K562 (cell line): ENCODE results near the gene DDX39A. TPM values are rescaled to one million over a fixed set of nuclear protein-coding genes. Genes with fewer than 3 reads are reported as not detected.
A peak's percentile ranks its signal among the peaks of the same experiment; 100 is the strongest.

Source experiments
- ATAC-seq: fragments of 200-7000 bp; cut with Tn5 transposase; 3 replicates; pipeline ENCODE4 v1.9.1; 2020; ENCODE audit warnings: moderate library complexity
- BruUV-seq: library from RNA; stranded (reverse); fragments of 400-500 nt; replicated peaks from 2 replicates; lab custom pipeline; 2021; lab: Mats Ljungman, UMichigan
- CTCF ChIA-PET: fragments of 300-600 bp; formaldehyde crosslinking; extraction: SDS; loops from one replicate; lab custom pipeline; 2021; ENCODE audit warnings: low intra/inter-chr PET ratio; lab: Yijun Ruan, JAX
- POLR2A ChIA-PET: fragments of 300-600, 350-650 bp; sonication (Branson Sonifier 250); formaldehyde crosslinking; extraction: SDS; loops from one replicate; lab custom pipeline; 2021; ENCODE audit warnings: antibody characterized with exemption, inconsistent platforms; lab: Yijun Ruan, JAX
- DNase-seq, 4 experiments: peaks; one replicate each; pipeline versions ENCODE4 v3.0.0 to v3.0.0-alpha.2; 2011 to 2018; ENCODE audit warnings: low spot score in 3 of 4, mixed read lengths in 3 of 4; ENCODE audit errors: extremely low read depth in 1 of 4
- FAIRE-seq: peaks from 2 replicates; lab custom pipeline; 2011; peaks lifted over from hg19 to GRCh38; lab: Jason Lieb, UNC
- H2AFZ ChIP-seq: 2 replicates; pipeline ENCODE4 v1.6.0; 2011; ENCODE audit warnings: low read depth, low read length, control low read depth, inconsistent platforms
- H3K27ac ChIP-seq: fragments of 200-600 bp; 3 replicates; pipeline ENCODE4 v1.8.0; 2011; ENCODE audit warnings: low read depth, mild to moderate bottlenecking, control low read depth, inconsistent platforms, low read length, moderate library complexity, mixed read lengths; ENCODE audit errors: extremely low read depth
- H3K27me3 ChIP-seq, 2 experiments: fragments of 300-600 bp in 1 of 2; 2 replicates in 1 of 2; 3 replicates in 1 of 2; pipeline versions ENCODE4 v1.6.0 to v1.8.0; 2011; ENCODE audit warnings: inconsistent platforms in 2 of 2, low read length in 2 of 2, mild to moderate bottlenecking in 1 of 2, mixed read lengths in 1 of 2, moderate library complexity in 1 of 2; ENCODE audit not compliant: control insufficient read depth in 2 of 2, insufficient read depth in 2 of 2
- H3K36me3 ChIP-seq: fragments of 300-600 bp; 3 replicates; pipeline ENCODE4 v1.8.0; 2011; ENCODE audit warnings: mild to moderate bottlenecking, low read length, inconsistent platforms; ENCODE audit not compliant: control insufficient read depth, insufficient read depth
- H3K4me1 ChIP-seq, 2 experiments: fragments of 200-600 bp in 1 of 2; replicated peaks in 1 of 2; 2 replicates in 1 of 2; 3 replicates in 1 of 2; pipeline versions ENCODE4 v1.5.1 to v1.8.0; 2011; ENCODE audit warnings: inconsistent platforms in 2 of 2, low read length in 2 of 2, mild to moderate bottlenecking in 1 of 2, mixed read lengths in 1 of 2, moderate library complexity in 1 of 2; ENCODE audit not compliant: control insufficient read depth in 2 of 2, insufficient read depth in 2 of 2
- H3K4me2 ChIP-seq: 2 replicates; pipeline ENCODE4 v1.6.1; 2011; ENCODE audit warnings: low read length, control low read depth, inconsistent platforms, mixed read lengths; ENCODE audit not compliant: insufficient read depth
- H3K4me3 ChIP-seq: fragments of 200-600 bp; sonication (generic), shearing (Covaris generic); 2 replicates; pipeline ENCODE4 v1.5.1; 2016; ENCODE audit warnings: control low read depth, inconsistent platforms
- H3K79me2 ChIP-seq: fragments of 200-600 bp; 3 replicates; pipeline ENCODE4 v1.8.0; 2011; ENCODE audit warnings: low read length, inconsistent platforms; ENCODE audit not compliant: control insufficient read depth, insufficient read depth
- H3K9ac ChIP-seq, 2 experiments: 2 replicates each; pipeline versions ENCODE4 v1.6.0 to v1.6.1; 2011; ENCODE audit warnings: low read depth in 2 of 2, low read length in 2 of 2, control low read depth in 1 of 2, inconsistent platforms in 1 of 2, mild to moderate bottlenecking in 1 of 2, mixed read lengths in 1 of 2; ENCODE audit not compliant: insufficient read depth in 1 of 2
- H3K9me1 ChIP-seq: one replicate; pipeline ENCODE4 v1.6.0; 2011; ENCODE audit warnings: inconsistent platforms, mild to moderate bottlenecking, low read length, moderate library complexity; ENCODE audit not compliant: control insufficient read depth, insufficient read depth
- H3K9me3 ChIP-seq: replicated peaks from 2 replicates; pipeline ENCODE4 v1.5.1; 2011; ENCODE audit warnings: low read depth, low read length, inconsistent platforms; ENCODE audit not compliant: control insufficient read depth, insufficient read depth
- H4K20me1 ChIP-seq: replicated peaks from 2 replicates; pipeline ENCODE4 v1.6.1; 2011; ENCODE audit warnings: low read length, inconsistent platforms, mixed read lengths; ENCODE audit not compliant: control insufficient read depth, insufficient read depth
- ARNT ChIP-seq, 2 experiments: fragments of 450-650 bp; IDR thresholded peaks; 2 replicates each; pipeline ENCODE4 v1.6.1; 2016; ENCODE audit warnings: mild to moderate bottlenecking in 1 of 2
- ASH1L ChIP-seq: fragments of 450-650 bp; IDR thresholded peaks from 2 replicates; pipeline ENCODE4 v1.6.1; 2018; ENCODE audit warnings: borderline replicate concordance, mild to moderate bottlenecking, low read depth; ENCODE audit not compliant: partially characterized antibody
- CCNT2 ChIP-seq: IDR thresholded peaks from 2 replicates; pipeline ENCODE4 v1.6.1; 2011; ENCODE audit warnings: borderline replicate concordance, low read depth, mild to moderate bottlenecking, moderate library complexity, mixed read lengths, low read length; ENCODE audit not compliant: insufficient read length; ENCODE audit errors: extremely low read depth
- FOXM1 ChIP-seq, 2 experiments: fragments of 450-650 bp in 1 of 2; sonication (generic) in 1 of 2; formaldehyde crosslinking in 1 of 2; IDR thresholded peaks; 2 replicates each; pipeline versions ENCODE4 v1.6.1 to v1.9.0; 2017 to 2022; ENCODE audit warnings: low read depth in 2 of 2, mild to moderate bottlenecking in 2 of 2, missing genetic modification reagents in 1 of 2, moderate library complexity in 1 of 2
- HMG20B ChIP-seq: fragments of 250-450 bp; sonication (Bioruptor Pico); IDR thresholded peaks from 2 replicates; pipeline ENCODE4 v1.5.0; 2021; ENCODE audit warnings: mild to moderate bottlenecking
- MBD2 ChIP-seq: sonication (generic); IDR thresholded peaks from 2 replicates; pipeline ENCODE4 v1.6.1; 2016; ENCODE audit warnings: low read depth, borderline replicate concordance
- PCBP2 ChIP-seq: fragments of 200-400 bp; formaldehyde crosslinking; IDR thresholded peaks from 2 replicates; pipeline ENCODE4 v1.6.1; 2018; ENCODE audit warnings: low read length, low read depth, mild to moderate bottlenecking, moderate library complexity; ENCODE audit not compliant: poor library complexity, severe bottlenecking
- POLR2AphosphoS5 ChIP-seq: IDR thresholded peaks from 2 replicates; pipeline ENCODE4 v1.6.1; 2011; ENCODE audit warnings: mild to moderate bottlenecking, low read depth, low read length, moderate library complexity; ENCODE audit not compliant: control insufficient read depth, insufficient read depth
- STAT5B ChIP-seq: fragments of 250-450 bp; sonication (Bioruptor Pico); IDR thresholded peaks from 2 replicates; pipeline ENCODE4 v1.8.0; 2021; ENCODE audit warnings: mild to moderate bottlenecking, inconsistent platforms
- TEAD2 ChIP-seq: fragments of 450-650 bp; IDR thresholded peaks from 2 replicates; pipeline ENCODE4 v1.6.1; 2016; ENCODE audit warnings: missing genetic modification characterization, control low read depth, missing compliant biosample characterization
- ZNF224 ChIP-seq: sonication (generic); formaldehyde crosslinking; IDR thresholded peaks from 2 replicates; pipeline ENCODE4 v1.8.0; 2022; ENCODE audit warnings: mild to moderate bottlenecking, missing genetic modification reagents
- ZNF24 ChIP-seq: fragments of 450-650 bp; IDR thresholded peaks from 2 replicates; pipeline ENCODE4 v1.6.1; 2016
- ZNF444 ChIP-seq: fragments of 250-450 bp; sonication (Bioruptor Pico); IDR thresholded peaks from 2 replicates; pipeline ENCODE4 v1.4.0; 2020; ENCODE audit warnings: mild to moderate bottlenecking, moderate library complexity
- WGBS: fragments of 100-300 bp; shearing (Covaris generic); methylation state at CpG from one replicate; pipeline ENCODE4 v1.1.6; 2016; ENCODE audit warnings: low coverage, mixed read lengths; ENCODE audit not compliant: insufficient coverage; ENCODE audit errors: missing lambda C conversion rate; 5-methylcytosine and 5-hydroxymethylcytosine counted together
- in situ Hi-C: fragments of 300-500 bp; cut with MboI; formaldehyde crosslinking; loops from 4 replicates; pipeline ENCODE4 v1.15.0; 2018; ENCODE audit warnings: inconsistent platforms, mixed read lengths
- intact Hi-C: fragments of 100-400 bp; cut with micrococcal nuclease; formaldehyde crosslinking; loops from 2 replicates; pipeline ENCODE4 v1.14.2; 2022
- polyA plus RNA-seq, 8 experiments: library from polyadenylated mRNA; depleted of rRNA in 4 of 8; stranded (reverse) in 5 of 8; unstranded in 3 of 8; fragments of >200 nt; fragmentation: Nextera tagmentation in 2 of 8; fragmentation: Illumina TruSeq in 1 of 8; extraction: Ambion mirVana in 2 of 8; extraction: Trizol in 1 of 8; gene quantifications; 2 replicates each; pipeline versions ENCODE4 v1.2.1 to v1.2.3, GENCODE V29; 2011 to 2014; ENCODE audit warnings: inconsistent platforms in 1 of 8, missing spikeins in 1 of 8
- total RNA-seq, 7 experiments: library from RNA; depleted of rRNA in 6 of 7; stranded (reverse); fragments of >200 nt in 6 of 7; fragmentation: Illumina TruSeq in 2 of 7; extraction: Trizol in 2 of 7; gene quantifications; 2 replicates each; pipeline versions ENCODE4 v1.2.1 to v1.2.3, GENCODE V29; 2011 to 2021; ENCODE audit warnings: low replicate concordance in 1 of 7
- TF ChIP-seq, protein P1 (sequence below): sonication (generic); formaldehyde crosslinking; IDR thresholded peaks from 2 replicates; pipeline ENCODE4 v1.8.1; 2023; ENCODE audit warnings: mild to moderate bottlenecking, missing genetic modification reagents
- TF ChIP-seq, protein P2 (sequence below): fragments of 250-450 bp; sonication (Bioruptor Pico); IDR thresholded peaks from 2 replicates; pipeline ENCODE4 v1.5.0; 2022; ENCODE audit warnings: mild to moderate bottlenecking

The DDX39A gene
- total and polyA plus RNA-seq, 9 of the 15 experiments (the other 6 are each of a cell fraction or from before 2014, with no cell fraction given) = 90.3 to 250 (median 188) TPM

DNA sequence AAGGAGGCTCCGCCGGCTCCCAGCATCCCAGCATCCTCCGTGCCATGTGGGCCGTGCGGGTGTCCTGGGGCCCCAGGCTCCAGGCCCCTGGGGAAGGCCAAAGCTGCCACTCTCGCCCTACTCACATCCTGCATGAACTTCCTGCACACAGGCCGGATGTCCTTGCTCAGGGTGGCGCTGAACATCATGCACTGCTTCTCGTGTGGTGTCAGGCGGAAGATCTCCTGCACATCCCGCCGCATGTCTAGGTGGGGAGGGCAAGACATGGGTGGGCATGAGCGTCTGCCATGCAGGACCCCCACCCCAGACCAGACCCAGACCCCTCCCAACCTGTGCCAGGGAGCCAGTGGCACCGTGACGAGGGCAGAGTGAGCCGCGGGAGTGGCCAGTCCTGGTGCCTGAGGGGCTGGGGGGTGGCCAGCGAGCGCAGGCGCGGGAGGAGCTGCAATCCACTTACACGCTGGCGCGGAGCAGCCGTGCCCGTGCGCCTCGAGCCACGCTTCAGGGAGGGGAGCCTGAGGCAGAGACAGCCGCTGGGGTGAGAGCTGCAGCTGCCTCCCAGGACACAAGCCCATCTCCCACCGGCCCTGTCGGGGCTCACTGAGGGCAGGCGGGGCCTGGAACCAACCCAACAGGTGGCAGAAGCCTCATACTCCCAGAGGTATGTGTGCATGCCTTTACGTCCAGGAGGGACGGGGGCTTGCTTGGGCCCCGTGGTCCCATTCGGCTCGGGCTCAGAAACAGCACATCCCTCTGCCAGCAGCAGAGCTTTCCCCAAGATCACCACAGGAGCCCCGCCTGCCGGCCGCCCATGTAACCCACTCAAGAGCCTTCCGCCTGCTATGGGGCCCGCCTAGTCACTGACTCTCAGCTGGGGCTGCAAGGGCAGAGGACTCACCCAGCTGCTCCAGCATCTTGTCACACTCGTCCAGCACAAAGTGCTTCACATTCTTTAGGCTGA is 8.8 kb downstream of the DDX39A start:
- H3K79me2 ChIP-seq = peaks cover 44% of the 10 kb centered on the region
- peaks cover 95% of the 10 kb centered on the region; the same call in 2 of the 3 replicates for H3K36me3 ChIP-seq
- in situ Hi-C loops (no loop called here), intact Hi-C loops (no loop called here)
- no peaks in the 10 kb centered on the region for H3K9me3 ChIP-seq
- no peak overlapping the region for H3K27ac ChIP-seq
- POLR2A ChIA-PET = interaction anchor here (0.5 to 1.4 kb wide), 10 partner anchors 8 to 293 kb away, joined by 3 to 6 read pairs (median 3); partner anchors contain the start of genes DDX39A and PRKACA
- no peak overlapping the region for H3K4me3 ChIP-seq
- FAIRE-seq (no peak), ATAC-seq (no peak), DNase-seq (peak in 2 of 4 experiments; percentile 8)
- CTCF ChIA-PET = interaction anchor here (0.6 kb wide), 1 partner anchor 12 kb away, joined by 3 read pairs; no protein-coding TSS in a partner anchor
- no peak overlapping the region for H3K4me2 ChIP-seq
- no TSS peak for BruUV-seq
- peaks cover 70% of the 10 kb centered on the region for H4K20me1 ChIP-seq
- H3K9ac ChIP-seq = no peak overlapping the region; a peak in 1 of 4 replicates
- no peak overlapping the region for H2AFZ ChIP-seq
- 93% methylated on average over 25 of the region's 44 CpGs for WGBS
- peaks cover 9% of the 10 kb centered on the region for H3K9me1 ChIP-seq
- no peaks in the 10 kb centered on the region for H3K27me3 ChIP-seq
- H3K4me1 ChIP-seq = peaks cover 4 to 58% of the 10 kb centered on the region in 2 experiments; a peak in 4 of 5 replicates
- TF ChIP-seq TEAD2 (tag) (no peak), MBD2 (no peak), STAT5B (no peak), CCNT2 (peak; percentile 27), ZNF24 (no peak), ZNF444 (CRISPR knock-in tag) (no peak), ZNF224 (CRISPR knock-in tag) (no peak), ARNT (IDR thresholded peaks at IDR 0.05) (no peak), HMG20B (CRISPR knock-in tag) (no peak), ASH1L (no peak), FOXM1 (IDR thresholded peaks at IDR 0.05; ENCODE audit: low read depth) (no peak), FOXM1 (CRISPR knock-in tag; IDR thresholded peaks at IDR 0.05; ENCODE audit: low read depth) (no peak), PCBP2 (no peak), POLR2AphosphoS5 (0 out of 2 replicates have a peak, but pooled peaks have one; percentile 6)
- TF ChIP-seq, protein P1, sequence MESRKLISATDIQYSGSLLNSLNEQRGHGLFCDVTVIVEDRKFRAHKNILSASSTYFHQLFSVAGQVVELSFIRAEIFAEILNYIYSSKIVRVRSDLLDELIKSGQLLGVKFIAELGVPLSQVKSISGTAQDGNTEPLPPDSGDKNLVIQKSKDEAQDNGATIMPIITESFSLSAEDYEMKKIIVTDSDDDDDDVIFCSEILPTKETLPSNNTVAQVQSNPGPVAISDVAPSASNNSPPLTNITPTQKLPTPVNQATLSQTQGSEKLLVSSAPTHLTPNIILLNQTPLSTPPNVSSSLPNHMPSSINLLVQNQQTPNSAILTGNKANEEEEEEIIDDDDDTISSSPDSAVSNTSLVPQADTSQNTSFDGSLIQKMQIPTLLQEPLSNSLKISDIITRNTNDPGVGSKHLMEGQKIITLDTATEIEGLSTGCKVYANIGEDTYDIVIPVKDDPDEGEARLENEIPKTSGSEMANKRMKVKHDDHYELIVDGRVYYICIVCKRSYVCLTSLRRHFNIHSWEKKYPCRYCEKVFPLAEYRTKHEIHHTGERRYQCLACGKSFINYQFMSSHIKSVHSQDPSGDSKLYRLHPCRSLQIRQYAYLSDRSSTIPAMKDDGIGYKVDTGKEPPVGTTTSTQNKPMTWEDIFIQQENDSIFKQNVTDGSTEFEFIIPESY = peak; percentile 46; the same call in 1 of the 2 replicates
- TF ChIP-seq, protein P2, sequence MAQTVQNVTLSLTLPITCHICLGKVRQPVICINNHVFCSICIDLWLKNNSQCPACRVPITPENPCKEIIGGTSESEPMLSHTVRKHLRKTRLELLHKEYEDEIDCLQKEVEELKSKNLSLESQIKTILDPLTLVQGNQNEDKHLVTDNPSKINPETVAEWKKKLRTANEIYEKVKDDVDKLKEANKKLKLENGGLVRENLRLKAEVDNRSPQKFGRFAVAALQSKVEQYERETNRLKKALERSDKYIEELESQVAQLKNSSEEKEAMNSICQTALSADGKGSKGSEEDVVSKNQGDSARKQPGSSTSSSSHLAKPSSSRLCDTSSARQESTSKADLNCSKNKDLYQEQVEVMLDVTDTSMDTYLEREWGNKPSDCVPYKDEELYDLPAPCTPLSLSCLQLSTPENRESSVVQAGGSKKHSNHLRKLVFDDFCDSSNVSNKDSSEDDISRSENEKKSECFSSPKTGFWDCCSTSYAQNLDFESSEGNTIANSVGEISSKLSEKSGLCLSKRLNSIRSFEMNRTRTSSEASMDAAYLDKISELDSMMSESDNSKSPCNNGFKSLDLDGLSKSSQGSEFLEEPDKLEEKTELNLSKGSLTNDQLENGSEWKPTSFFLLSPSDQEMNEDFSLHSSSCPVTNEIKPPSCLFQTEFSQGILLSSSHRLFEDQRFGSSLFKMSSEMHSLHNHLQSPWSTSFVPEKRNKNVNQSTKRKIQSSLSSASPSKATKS (CRISPR knock-in tag) = no peak
